Measurements from ENCODE around the gene CDHR2. TPM values are rescaled to one million over a fixed set of nuclear protein-coding genes. Genes with fewer than 3 reads are reported as not detected.

CDHR2 gene
- total RNA-seq, 1 experiment from 2014 or later: 0.10 TPM

DNA sequence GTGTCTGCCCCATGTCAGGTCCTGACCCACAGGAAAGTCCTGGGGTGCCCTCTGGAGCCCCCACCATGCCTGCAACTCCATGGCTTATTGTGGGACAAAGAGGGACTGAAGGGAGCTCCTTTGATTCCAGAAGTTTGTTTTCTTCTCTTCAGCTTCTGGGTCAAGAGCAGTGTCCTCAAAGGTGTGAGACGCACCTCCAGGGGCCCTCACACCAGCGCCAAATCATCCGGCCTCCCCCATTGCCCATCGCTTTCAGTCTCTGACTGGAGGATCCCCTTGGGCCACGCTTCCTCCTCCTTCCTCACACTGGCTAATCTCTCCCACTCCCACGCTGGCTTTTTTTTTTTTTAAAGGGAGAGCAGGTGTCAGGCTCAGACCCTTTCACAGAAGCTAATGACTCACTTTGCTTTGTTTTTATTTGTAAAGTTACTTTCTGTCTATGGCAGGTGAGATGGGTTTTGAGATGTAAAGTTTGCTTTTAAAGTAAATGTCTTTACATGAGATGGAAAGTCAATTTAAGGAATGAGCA, 16.7 kb downstream of the CDHR2 start:
- TF ChIP-seq ZNF274 (IDR thresholded peaks at IDR 0.05; ENCODE audit: low read depth, low read length) (no peak), SIN3A (IDR thresholded peaks at IDR 0.05; ENCODE audit: low read depth) (no peak), POLR2AphosphoS5 (IDR thresholded peaks at IDR 0.05; ENCODE audit: low read depth, low read length) (no peak), EGR1 (IDR thresholded peaks at IDR 0.05; ENCODE audit: low read depth) (no peak), YY1 (IDR thresholded peaks at IDR 0.05; ENCODE audit: extremely low read depth, insufficient replicate concordance, low read depth, low read length) (no peak), SRF (IDR thresholded peaks at IDR 0.05; ENCODE audit: low read depth) (no peak), REST (IDR thresholded peaks at IDR 0.05; ENCODE audit: low read depth) (no peak), EZH2phosphoT487 (IDR thresholded peaks at IDR 0.05; ENCODE audit: borderline replicate concordance) (no peak)

More for the DNA sequence above, 16.7 kb downstream of the CDHR2 start:
- no peaks in the 10 kb centered on the region for H3K36me3 ChIP-seq (ENCODE audit: control insufficient read depth in 1 of 2, insufficient read depth in 2 of 2, low read length in 2 of 2)
- no peak overlapping the region for H3K27ac ChIP-seq (ENCODE audit: low read depth, low read length)
- CTCF ChIA-PET: no interaction called here
- POLR2A ChIA-PET: no interaction called here
- no peak for ATAC-seq
- H3K4me3 ChIP-seq (replicated peaks in 1 of 2; ENCODE audit: low read depth in 1 of 2, low read length in 2 of 2): no peak overlapping the region
- no peaks in the 10 kb centered on the region for H3K27me3 ChIP-seq (ENCODE audit: insufficient read depth, low read length)
- RAD21 ChIA-PET (ENCODE audit: low non-redundant PET in 1 of 2, low total read pairs in 2 of 2, uncharacterized antibody in 2 of 2, unreplicated experiment in 2 of 2): no interaction called here
- BruUV-seq (replicated peaks): no TSS peak
- H3K79me2 ChIP-seq (ENCODE audit: insufficient read depth, low read length): no peaks in the 10 kb centered on the region
- H3K4me2 ChIP-seq (ENCODE audit: low read length): no peak overlapping the region
- H3K4me1 ChIP-seq (ENCODE audit: control insufficient read depth in 1 of 2, insufficient read depth in 2 of 2, low read length in 2 of 2): no peaks in the 10 kb centered on the region
- H2AFZ ChIP-seq (ENCODE audit: low read depth, low read length, poor library complexity, severe bottlenecking): no peak overlapping the region
- H4K20me1 ChIP-seq (ENCODE audit: insufficient read depth): no peaks in the 10 kb centered on the region
- no peaks in the 10 kb centered on the region for H3K9me3 ChIP-seq (ENCODE audit: control insufficient read depth in 1 of 2, insufficient read depth in 1 of 2, low read depth in 1 of 2, low read length in 2 of 2)
- intact Hi-C loops (cut with micrococcal nuclease): no loop called here
- DNase-seq (ENCODE audit: low read depth, low spot score): no peak
- H3K9ac ChIP-seq (ENCODE audit: low read length): no peak overlapping the region
- H3K9me2 ChIP-seq (ENCODE audit: insufficient read depth): no peaks in the 10 kb centered on the region

Data from HCT116 (cell line).